B cell (primary cell): ENCODE results near the gene CSF1.

Experiments
- CTCF ChIP-seq: fragments of 200-600 bp; IDR thresholded peaks from one replicate; pipeline ENCODE4 v1.8.0; 2022; ENCODE audit warnings: antibody characterized with exemption, mild to moderate bottlenecking
- EZH2 ChIP-seq: IDR thresholded peaks from 2 replicates; pipeline ENCODE4 v1.6.1; 2012; ENCODE audit warnings: borderline replicate concordance, low read depth, mild to moderate bottlenecking, moderate library complexity, low read length; ENCODE audit not compliant: insufficient read depth, poor library complexity, severe bottlenecking

- no peak for TF ChIP-seq CTCF
- no peak for TF ChIP-seq EZH2
Observed at GRCh38 chr1:109929588-109930251, 19.1 kb downstream of the CSF1 start.
